ENCODE measurements around the gene ELL. TPM values are rescaled to one million over a fixed set of nuclear protein-coding genes. Genes with fewer than 3 reads are reported as not detected.

ELL gene
- polyA plus RNA-seq, 1 of the 3 experiments (the other 2 are of a cell fraction) = 7.4 TPM

GRCh38 chr19:18502638-18503294 is 19.1 kb downstream of the ELL start:
- WGBS (ENCODE audit: low lambda C conversion rate) = 72% methylated on average over 16 of the region's 17 CpGs
- H4K20me1 ChIP-seq (ENCODE audit: insufficient read depth) = peaks cover 100% of the 10 kb centered on the region

More at GRCh38 chr19:18502638-18503294, 19.1 kb downstream of the ELL start:
- Histone ChIP-seq H3K27ac (ENCODE audit: low read depth in 2 of 2, low read length in 1 of 2) (peak overlapping the region in 1 of 2 experiments; percentile 53; a peak in 1 of 4 replicates), H3K27me3 (ENCODE audit: insufficient read depth) (no peaks in the 10 kb centered on the region), H3K79me2 (ENCODE audit: insufficient read depth) (peaks cover 98% of the 10 kb centered on the region), H3K9me2 (no peaks in the 10 kb centered on the region), H3K4me1 (ENCODE audit: control insufficient read depth in 1 of 2, insufficient read depth in 2 of 2, low read depth in 1 of 2, low read length in 1 of 2) (peaks cover 0 to 67% of the 10 kb centered on the region in 2 experiments; a peak in 1 of 4 replicates), H3K9ac (no peak overlapping the region), H3K4me2 (no peak overlapping the region), H3K36me3 (replicated peaks in 1 of 2; ENCODE audit: control insufficient read depth in 1 of 2, insufficient read depth in 2 of 2, low read length in 1 of 2) (no peaks in the 10 kb centered on the region), H3K4me3 (ENCODE audit: low read depth in 2 of 2, low read length in 1 of 2) (no peak overlapping the region), H3F3A (replicated peaks; ENCODE audit: insufficient read depth) (no peaks in the 10 kb centered on the region), H3K9me3 (no peaks in the 10 kb centered on the region), H2AFZ (ENCODE audit: low read depth) (no peak overlapping the region)
- TF ChIP-seq YY1 (IDR thresholded peaks at IDR 0.05; ENCODE audit: low read depth) (no peak), GATA2 (CRISPR knock-in tag; IDR thresholded peaks at IDR 0.05) (peak; percentile 20; the same call in 1 of the 2 replicates), PBX3 (IDR thresholded peaks at IDR 0.05) (no peak), REST (IDR thresholded peaks at IDR 0.05; ENCODE audit: low read depth, low read length) (no peak)
- TF ChIP-seq, protein P1, sequence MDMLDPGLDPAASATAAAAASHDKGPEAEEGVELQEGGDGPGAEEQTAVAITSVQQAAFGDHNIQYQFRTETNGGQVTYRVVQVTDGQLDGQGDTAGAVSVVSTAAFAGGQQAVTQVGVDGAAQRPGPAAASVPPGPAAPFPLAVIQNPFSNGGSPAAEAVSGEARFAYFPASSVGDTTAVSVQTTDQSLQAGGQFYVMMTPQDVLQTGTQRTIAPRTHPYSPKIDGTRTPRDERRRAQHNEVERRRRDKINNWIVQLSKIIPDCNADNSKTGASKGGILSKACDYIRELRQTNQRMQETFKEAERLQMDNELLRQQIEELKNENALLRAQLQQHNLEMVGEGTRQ (IDR thresholded peaks at IDR 0.05; ENCODE audit: borderline replicate concordance, low read depth, low read length) = no peak
- POLR2A ChIA-PET = no interaction called here
- CTCF ChIA-PET = interaction anchor here (0.7 to 4.2 kb wide), 11 partner anchors 14 to 364 kb away, joined by 3 to 36 read pairs (median 3); partner anchors contain the start of gene ELL
- DNase-seq = peak; percentile 70
